ENCODE data around the gene GDF10. TPM values are rescaled to one million over a fixed set of nuclear protein-coding genes. Genes with fewer than 3 reads are reported as not detected.

Gene GDF10
- total RNA-seq, 2 donors from 2014 or later, result 0.17 TPM; not detected in 1

DNA sequence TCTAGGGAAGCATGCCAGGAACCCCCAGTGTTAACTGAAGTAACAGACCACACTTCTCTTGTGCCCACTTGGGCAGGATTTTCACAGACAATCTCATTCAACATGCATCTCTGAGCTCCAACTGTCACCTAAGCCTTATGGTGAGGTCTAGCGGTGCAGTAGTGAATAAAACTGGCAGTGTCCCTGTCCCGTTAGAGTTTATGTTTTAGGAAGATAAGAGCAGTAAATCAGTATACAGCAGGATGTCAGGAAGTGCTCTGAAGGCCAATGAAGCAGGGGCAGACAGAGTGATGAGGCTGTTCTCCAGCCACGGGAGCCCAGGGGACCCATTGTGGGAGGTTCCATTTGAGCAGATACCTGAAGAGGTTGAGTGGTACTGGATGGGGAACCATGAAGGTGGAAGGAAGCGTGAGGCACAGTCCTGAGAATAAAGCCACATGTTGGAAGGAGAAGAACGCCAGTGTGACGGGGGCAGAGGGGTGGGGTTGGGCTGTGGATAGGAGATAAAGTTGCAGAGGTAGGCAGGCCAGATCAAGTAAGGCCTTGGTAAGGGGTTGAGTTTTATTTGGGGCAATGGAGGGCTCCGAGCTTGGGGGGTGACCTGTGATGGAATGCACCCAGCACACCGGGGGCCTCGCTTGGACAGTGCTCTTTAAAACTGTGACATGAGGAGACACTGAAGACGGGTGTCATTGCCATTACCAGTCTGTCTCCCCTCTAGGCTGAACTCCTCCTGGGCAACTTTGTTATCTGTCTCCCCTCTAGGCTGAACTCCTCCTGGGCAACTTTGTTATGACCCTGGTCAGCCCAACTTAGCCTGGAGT, 6.6 kb downstream of the GDF10 start:
- H3K27me3 Mint-ChIP-seq, result peaks cover 10% of the 10 kb centered on the region
- no peak overlapping the region for H3K27ac Mint-ChIP-seq
- ATAC-seq (no peak), DNase-seq (no peak)
- H3K9me3 ChIP-seq (ENCODE audit: control insufficient read depth, low read length, poor library complexity, severe bottlenecking), result no peaks in the 10 kb centered on the region
- H3K36me3 Mint-ChIP-seq (ENCODE audit: low read depth), result no peaks in the 10 kb centered on the region
- peaks cover 23% of the 10 kb centered on the region for H3K4me1 Mint-ChIP-seq
- no peak overlapping the region for H3K4me3 Mint-ChIP-seq

DNA sequence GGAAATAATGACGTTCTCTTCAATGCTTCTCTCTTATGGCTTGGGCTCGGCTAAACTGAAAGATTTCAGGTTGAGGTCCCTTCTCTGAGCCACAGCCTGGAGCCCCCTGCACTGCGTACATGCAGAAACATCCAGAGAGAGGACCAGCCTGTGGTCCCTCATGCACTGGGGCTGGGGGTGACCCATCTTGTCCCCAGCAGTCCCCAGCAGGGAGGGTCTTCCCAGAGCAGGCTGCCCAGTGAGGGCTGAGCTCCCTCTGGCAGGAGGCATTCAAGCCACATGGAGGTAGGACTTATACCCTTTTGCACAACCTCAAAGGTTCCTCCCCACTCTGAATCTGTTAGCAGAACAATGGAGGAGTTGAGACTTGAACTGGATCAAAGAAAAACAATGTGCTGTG, 7.4 kb downstream of the GDF10 start:
- Mint-ChIP-seq H3K4me3 (no peak overlapping the region), H3K4me1 (peaks cover 30% of the 10 kb centered on the region), H3K36me3 (ENCODE audit: low read depth) (no peaks in the 10 kb centered on the region), H3K27me3 (peaks cover 9% of the 10 kb centered on the region), H3K27ac (no peak overlapping the region)
- DNase-seq (no peak), ATAC-seq (no peak)
- no peaks in the 10 kb centered on the region for H3K9me3 ChIP-seq (ENCODE audit: control insufficient read depth, low read length, poor library complexity, severe bottlenecking)

DNA sequence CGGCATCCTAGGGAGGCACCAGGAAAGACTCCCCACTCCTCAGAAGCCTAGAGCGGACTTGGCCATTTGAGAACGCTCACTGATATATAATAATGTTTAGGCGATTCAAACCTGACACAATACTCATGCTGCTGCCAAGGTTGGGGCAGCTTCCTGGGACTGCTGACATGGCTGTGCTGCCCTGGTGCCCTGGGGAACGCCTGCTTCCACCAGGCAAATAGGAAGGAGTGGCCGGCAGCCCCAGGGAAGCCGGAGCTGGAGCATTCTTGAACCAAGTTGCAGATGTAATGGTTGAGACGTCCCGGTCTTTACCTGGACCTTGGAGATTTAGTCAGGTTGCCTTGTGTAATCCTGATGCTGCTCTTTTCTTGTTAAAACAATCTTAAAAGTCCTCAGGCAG, 8.8 kb downstream of the GDF10 start:
- DNase-seq, result no peak
- no peaks in the 10 kb centered on the region for H3K27me3 Mint-ChIP-seq
- H3K4me1 Mint-ChIP-seq, result peaks cover 28% of the 10 kb centered on the region
- no peaks in the 10 kb centered on the region for H3K36me3 Mint-ChIP-seq (ENCODE audit: low read depth)
- no peaks in the 10 kb centered on the region for H3K9me3 ChIP-seq (ENCODE audit: control insufficient read depth, low read length, poor library complexity, severe bottlenecking)
- H3K4me3 Mint-ChIP-seq, result no peak overlapping the region
- ATAC-seq, result no peak
- H3K27ac Mint-ChIP-seq, result no peak overlapping the region

DNA sequence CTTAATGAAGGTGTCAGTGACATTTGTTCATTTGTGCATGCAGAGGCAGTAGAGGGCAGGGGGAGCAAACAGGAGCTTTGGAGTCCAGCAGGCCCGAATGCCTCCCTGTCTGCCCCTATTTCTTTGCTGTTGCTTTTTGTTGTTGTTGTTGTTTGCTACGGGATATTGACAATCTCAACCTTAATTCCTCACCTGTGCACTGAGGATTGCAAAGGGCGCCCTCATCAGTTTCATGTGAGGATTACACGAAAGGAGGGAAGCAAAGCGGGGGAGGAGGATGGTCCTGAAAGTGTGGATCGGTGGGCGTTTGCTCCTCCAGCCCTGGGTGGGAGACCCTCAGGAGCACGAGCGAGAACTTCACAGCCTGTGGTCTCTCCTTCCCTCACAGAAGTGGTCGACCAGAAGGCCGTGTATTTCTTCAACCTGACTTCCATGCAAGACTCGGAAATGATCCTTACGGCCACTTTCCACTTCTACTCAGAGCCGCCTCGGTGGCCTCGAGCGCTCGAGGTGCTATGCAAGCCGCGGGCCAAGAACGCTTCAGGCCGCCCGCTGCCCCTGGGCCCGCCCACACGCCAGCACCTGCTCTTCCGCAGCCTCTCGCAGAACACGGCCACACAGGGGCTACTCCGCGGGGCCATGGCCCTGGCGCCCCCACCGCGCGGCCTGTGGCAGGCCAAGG, 9.6 kb downstream of the GDF10 start:
- Mint-ChIP-seq H3K4me1 (peaks cover 22% of the 10 kb centered on the region), H3K27ac (no peak overlapping the region), H3K36me3 (ENCODE audit: low read depth) (no peaks in the 10 kb centered on the region), H3K27me3 (no peaks in the 10 kb centered on the region), H3K4me3 (no peak overlapping the region)
- DNase-seq (no peak), ATAC-seq (no peak)
- H3K9me3 ChIP-seq (ENCODE audit: control insufficient read depth, low read length, poor library complexity, severe bottlenecking), result no peaks in the 10 kb centered on the region

DNA sequence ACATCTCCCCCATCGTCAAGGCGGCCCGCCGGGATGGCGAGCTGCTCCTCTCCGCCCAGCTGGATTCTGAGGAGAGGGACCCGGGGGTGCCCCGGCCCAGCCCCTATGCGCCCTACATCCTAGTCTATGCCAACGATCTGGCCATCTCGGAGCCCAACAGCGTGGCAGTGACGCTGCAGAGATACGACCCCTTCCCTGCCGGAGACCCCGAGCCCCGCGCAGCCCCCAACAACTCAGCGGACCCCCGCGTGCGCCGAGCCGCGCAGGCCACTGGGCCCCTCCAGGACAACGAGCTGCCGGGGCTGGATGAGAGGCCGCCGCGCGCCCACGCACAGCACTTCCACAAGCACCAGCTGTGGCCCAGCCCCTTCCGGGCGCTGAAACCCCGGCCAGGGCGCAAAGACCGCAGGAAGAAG, 10.1 kb downstream of the GDF10 start:
- no peak overlapping the region for H3K4me3 Mint-ChIP-seq
- H3K27ac Mint-ChIP-seq, result no peak overlapping the region
- H3K36me3 Mint-ChIP-seq (ENCODE audit: low read depth), result no peaks in the 10 kb centered on the region
- H3K9me3 ChIP-seq (ENCODE audit: control insufficient read depth, low read length, poor library complexity, severe bottlenecking), result no peaks in the 10 kb centered on the region
- ATAC-seq, result no peak
- no peaks in the 10 kb centered on the region for H3K27me3 Mint-ChIP-seq
- peaks cover 20% of the 10 kb centered on the region for H3K4me1 Mint-ChIP-seq
- DNase-seq, result no peak

DNA sequence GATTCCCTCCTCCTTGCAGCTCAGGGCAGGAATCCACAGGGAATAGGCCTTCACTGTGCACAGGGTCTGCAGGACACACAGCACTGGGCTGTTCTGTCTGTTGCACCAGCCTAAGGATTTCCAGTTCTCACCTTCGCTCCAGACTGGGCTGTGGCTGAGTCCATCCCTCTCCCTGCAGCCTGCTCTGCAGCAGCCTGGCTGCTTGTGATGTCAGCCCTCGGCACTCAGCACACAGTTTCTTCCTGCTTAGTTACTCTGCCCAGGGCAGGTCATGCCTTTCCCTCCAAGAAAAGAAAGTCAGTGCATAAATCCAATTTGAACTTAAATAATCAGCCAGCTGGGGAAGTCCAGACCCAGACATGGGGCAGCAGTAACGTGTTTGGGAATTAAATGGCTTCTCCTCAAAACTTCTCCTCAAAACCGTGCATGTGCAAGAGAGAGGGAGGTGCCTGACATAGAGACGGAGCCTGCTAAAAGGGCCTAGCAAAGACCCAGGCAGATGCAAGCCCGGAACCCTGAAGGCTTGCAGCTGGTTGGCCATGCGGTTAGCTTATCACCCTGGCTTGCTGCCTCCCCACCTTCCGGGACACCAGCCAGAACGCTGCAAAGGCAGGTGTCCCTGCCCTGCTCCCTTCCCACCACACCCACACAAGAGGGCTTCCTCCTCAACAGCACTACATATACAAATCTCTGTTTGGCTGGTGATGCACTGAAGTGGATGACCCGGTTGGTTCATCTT, 11.4 kb downstream of the GDF10 start:
- peak overlapping the region; percentile 66 for H3K4me3 Mint-ChIP-seq

DNA sequence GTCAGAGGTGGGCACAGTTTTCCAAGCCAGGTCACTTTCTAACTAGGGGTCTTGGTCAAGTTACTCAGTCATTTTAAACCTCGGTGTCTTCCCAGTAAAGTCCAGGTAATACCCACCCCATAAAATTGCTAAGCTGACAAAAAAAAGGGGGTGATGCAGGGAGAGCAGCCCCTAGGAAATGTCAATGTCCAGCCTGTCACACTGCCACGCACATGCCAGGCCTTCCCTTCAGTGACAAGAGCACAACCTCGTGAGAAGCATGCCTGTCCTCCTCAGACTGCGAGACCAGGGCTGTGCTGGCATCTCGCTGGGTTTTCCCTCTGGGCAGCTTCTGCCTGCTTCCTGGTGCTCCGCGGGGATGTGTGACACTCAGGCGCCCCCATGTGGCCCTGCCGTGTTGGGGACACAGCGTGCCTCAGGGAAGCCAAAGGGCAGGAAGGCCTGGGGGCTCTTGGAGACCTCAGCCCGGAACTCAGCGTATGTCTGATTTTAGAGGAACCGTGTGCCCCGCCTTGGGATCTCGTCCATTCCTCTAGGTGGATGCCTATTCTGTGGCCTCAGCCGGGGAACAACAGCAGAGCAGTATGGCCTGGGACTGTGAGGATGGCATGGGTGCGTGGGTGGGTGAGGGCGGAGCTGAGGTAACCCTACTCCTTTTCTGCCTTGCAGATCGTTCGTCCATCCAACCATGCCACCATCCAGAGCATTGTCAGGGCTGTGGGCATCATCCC, 12.1 kb downstream of the GDF10 start:
- Mint-ChIP-seq H3K27me3 (peaks cover 9% of the 10 kb centered on the region), H3K36me3 (ENCODE audit: low read depth) (no peaks in the 10 kb centered on the region), H3K4me1 (peaks cover 16% of the 10 kb centered on the region), H3K4me3 (peak overlapping the region; percentile 66), H3K27ac (peak overlapping the region; percentile 61)
- peak; percentile 90 for ATAC-seq
- peak; percentile 52 to 72 (median 61) for DNase-seq
- H3K9me3 ChIP-seq (ENCODE audit: control insufficient read depth, low read length, poor library complexity, severe bottlenecking), result no peaks in the 10 kb centered on the region

More for the DNA sequence above, 11.4 kb downstream of the GDF10 start:
- peak overlapping the region; percentile 61 for H3K27ac Mint-ChIP-seq
- no peaks in the 10 kb centered on the region for H3K36me3 Mint-ChIP-seq (ENCODE audit: low read depth)
- peaks cover 19% of the 10 kb centered on the region for H3K4me1 Mint-ChIP-seq
- DNase-seq (peak in 2 of 3 donors; percentile 17), ATAC-seq (peak; percentile 79)
- no peaks in the 10 kb centered on the region for H3K9me3 ChIP-seq (ENCODE audit: control insufficient read depth, low read length, poor library complexity, severe bottlenecking)
- H3K27me3 Mint-ChIP-seq, result peaks cover 6% of the 10 kb centered on the region

DNA sequence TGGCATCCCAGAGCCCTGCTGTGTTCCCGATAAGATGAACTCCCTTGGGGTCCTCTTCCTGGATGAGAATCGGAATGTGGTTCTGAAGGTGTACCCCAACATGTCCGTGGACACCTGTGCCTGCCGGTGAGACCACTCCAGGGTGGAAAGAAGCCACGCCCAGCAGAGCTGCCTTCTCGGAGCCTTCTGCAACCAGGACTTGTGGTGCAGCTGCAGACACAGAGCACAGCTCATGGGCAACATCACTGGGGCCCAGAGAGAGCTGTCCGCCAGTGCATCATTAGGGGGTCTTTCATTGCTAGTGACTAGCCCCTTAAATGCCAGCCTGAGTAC, 12.6 kb downstream of the GDF10 start:
- peaks cover 16% of the 10 kb centered on the region for H3K4me1 Mint-ChIP-seq
- peaks cover 12% of the 10 kb centered on the region for H3K27me3 Mint-ChIP-seq
- H3K4me3 Mint-ChIP-seq, result no peak overlapping the region
- no peak for DNase-seq
- ATAC-seq, result no peak
- no peaks in the 10 kb centered on the region for H3K9me3 ChIP-seq (ENCODE audit: control insufficient read depth, low read length, poor library complexity, severe bottlenecking)
- H3K36me3 Mint-ChIP-seq (ENCODE audit: low read depth), result no peaks in the 10 kb centered on the region
- H3K27ac Mint-ChIP-seq, result no peak overlapping the region

DNA sequence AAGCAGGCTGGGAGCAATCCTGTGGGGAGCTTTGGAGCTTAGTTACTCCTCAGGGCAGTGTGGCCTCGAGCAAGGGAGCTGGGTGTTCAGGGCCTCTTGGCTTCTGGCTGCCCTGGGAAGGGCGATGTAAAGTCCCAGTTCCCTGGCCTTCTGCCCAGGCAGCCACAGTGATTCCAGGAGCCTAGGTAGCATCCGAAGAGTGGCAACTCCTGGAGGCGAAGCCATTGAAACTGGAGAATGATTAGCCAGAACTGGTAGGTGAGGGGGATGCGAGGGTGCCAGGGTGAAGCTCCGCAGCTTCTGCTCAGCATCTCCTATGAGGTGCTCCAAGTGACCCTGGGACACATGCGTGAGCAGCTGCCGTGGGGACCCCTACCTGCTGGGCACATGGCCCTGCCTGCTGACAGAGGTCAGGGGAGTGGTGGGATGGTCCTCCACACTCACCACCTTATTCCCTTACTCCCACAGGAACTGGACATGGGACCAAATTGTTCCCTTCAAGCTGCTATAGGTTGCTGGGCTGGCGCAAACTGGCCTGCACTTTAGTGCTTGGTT, 14.5 kb downstream of the GDF10 start:
- DNase-seq, result no peak
- H3K27me3 Mint-ChIP-seq, result peaks cover 19% of the 10 kb centered on the region
- peaks cover 13% of the 10 kb centered on the region for H3K4me1 Mint-ChIP-seq
- H3K27ac Mint-ChIP-seq, result no peak overlapping the region
- no peaks in the 10 kb centered on the region for H3K9me3 ChIP-seq (ENCODE audit: control insufficient read depth, low read length, poor library complexity, severe bottlenecking)
- ATAC-seq, result no peak
- no peaks in the 10 kb centered on the region for H3K36me3 Mint-ChIP-seq (ENCODE audit: low read depth)
- no peak overlapping the region for H3K4me3 Mint-ChIP-seq

DNA sequence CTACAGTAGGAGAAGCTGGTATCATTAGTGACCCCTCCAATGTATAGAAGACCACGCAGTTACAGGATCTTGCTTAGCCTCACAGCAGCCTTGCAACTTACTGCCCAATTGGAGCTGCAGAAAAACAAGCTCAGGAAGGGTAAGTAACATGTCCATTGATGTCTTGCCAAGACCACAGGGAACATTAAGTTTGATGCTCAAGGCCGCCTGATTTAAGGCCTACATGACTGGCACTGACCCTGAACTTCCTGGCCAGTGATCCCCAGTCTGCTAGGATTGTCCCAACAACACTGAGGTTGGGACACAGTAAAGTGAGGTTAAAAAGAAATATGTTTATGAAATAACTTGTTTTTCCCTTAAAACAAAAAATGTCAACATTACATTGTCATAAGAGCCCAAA, 15.4 kb downstream of the GDF10 start:
- no peaks in the 10 kb centered on the region for H3K36me3 Mint-ChIP-seq (ENCODE audit: low read depth)
- peaks cover 12% of the 10 kb centered on the region for H3K4me1 Mint-ChIP-seq
- ATAC-seq, result no peak

DNA sequence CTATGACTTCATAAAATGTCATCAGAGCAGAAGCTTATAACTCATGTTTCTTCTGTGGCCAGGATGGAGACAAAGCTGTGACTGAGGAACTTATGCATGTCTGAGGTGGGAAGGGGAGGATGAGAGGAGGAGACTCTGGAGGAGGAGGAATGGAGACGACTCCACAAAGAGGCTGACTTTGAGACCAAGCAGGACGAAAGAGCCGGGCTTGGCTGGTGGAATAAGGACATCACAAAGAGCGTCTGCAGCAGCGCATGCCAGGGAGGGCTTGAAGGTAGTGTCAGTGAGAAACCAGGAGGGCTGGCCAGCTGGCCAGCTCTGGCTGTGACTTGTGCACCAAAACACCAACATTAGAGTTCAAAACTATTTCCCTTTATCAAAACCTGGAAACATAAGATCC, 16.1 kb downstream of the GDF10 start:
- H3K27ac Mint-ChIP-seq, result no peak overlapping the region
- ATAC-seq (no peak), DNase-seq (no peak)
- H3K36me3 Mint-ChIP-seq (ENCODE audit: low read depth), result no peaks in the 10 kb centered on the region
- peaks cover 28% of the 10 kb centered on the region for H3K27me3 Mint-ChIP-seq
- H3K4me3 Mint-ChIP-seq, result no peak overlapping the region
- peaks cover 15% of the 10 kb centered on the region for H3K4me1 Mint-ChIP-seq
- no peaks in the 10 kb centered on the region for H3K9me3 ChIP-seq (ENCODE audit: control insufficient read depth, low read length, poor library complexity, severe bottlenecking)

More for the DNA sequence above, 15.4 kb downstream of the GDF10 start:
- Mint-ChIP-seq H3K27ac (no peak overlapping the region), H3K4me3 (no peak overlapping the region), H3K27me3 (peaks cover 23% of the 10 kb centered on the region)
- H3K9me3 ChIP-seq (ENCODE audit: control insufficient read depth, low read length, poor library complexity, severe bottlenecking), result no peaks in the 10 kb centered on the region
- DNase-seq, result no peak

DNA sequence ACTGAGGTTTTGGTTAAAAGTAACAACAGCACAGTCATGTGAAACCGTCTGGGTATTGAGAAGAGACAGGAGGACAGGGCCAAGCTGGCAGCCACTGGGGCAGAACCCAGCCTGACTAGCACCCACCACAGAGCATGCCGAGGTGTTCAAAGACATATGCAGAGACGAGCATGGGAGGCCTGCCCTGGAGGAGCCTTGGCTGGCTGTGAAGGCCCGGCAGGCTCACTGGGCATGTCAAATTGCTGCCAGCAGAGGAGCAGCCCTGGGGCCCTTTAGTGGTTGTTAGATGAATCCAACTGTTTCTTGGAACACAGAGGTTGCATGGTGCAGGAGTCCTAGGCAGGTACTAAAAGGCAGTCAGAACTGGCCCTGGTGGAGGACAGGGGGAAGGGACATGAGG, 17.3 kb downstream of the GDF10 start:
- DNase-seq, result no peak
- peaks cover 39% of the 10 kb centered on the region for H3K27me3 Mint-ChIP-seq
- H3K36me3 Mint-ChIP-seq (ENCODE audit: low read depth), result no peaks in the 10 kb centered on the region
- H3K4me1 Mint-ChIP-seq, result peaks cover 5% of the 10 kb centered on the region
- no peak overlapping the region for H3K27ac Mint-ChIP-seq
- H3K4me3 Mint-ChIP-seq, result no peak overlapping the region
- no peaks in the 10 kb centered on the region for H3K9me3 ChIP-seq (ENCODE audit: control insufficient read depth, low read length, poor library complexity, severe bottlenecking)
- ATAC-seq, result no peak

Data from T-helper 17 cell (primary cell).